Erythroblast (primary cell): ENCODE measurements around the gene FANCG.

ENCODE experiments used
- GATA1 ChIP-seq: IDR thresholded peaks from 2 replicates; pipeline ENCODE4 v1.6.1; 2011; ENCODE audit warnings: low read depth, mild to moderate bottlenecking, control low read depth, low read length, moderate library complexity
- POLR2A ChIP-seq: IDR thresholded peaks from 2 replicates; pipeline ENCODE4 v1.6.1; 2011; ENCODE audit warnings: mild to moderate bottlenecking, low read length

- TF ChIP-seq POLR2A: no peak
- TF ChIP-seq GATA1: no peak
Observed at GRCh38 chr9:35048511-35048910, 31.2 kb downstream of the FANCG start.
